ENCODE results near the gene PIAS2. TPM values are rescaled to one million over a fixed set of nuclear protein-coding genes. Genes with fewer than 3 reads are reported as not detected.

Gene PIAS2
- total and polyA plus RNA-seq, 2 experiments from 2014 or later = 30.3 to 54.2 TPM

GRCh38 chr18:46761059-46761769 lies 156.1 kb downstream of the PIAS2 start:
- Histone ChIP-seq H3K27ac (ENCODE audit: low read depth) (no peak overlapping the region), H3K4me1 (ENCODE audit: insufficient read depth) (peaks cover 9% of the 10 kb centered on the region; the same call in 1 of the 2 replicates), H3K4me2 (no peak overlapping the region), H3F3A (replicated peaks; ENCODE audit: low read depth) (peaks cover 10% of the 10 kb centered on the region; the same call in 1 of the 2 replicates), H3K36me3 (ENCODE audit: insufficient read depth) (no peaks in the 10 kb centered on the region), H3K79me2 (replicated peaks; ENCODE audit: insufficient read depth) (no peaks in the 10 kb centered on the region), H2AFZ (no peak overlapping the region), H3K27me3 (ENCODE audit: insufficient read depth) (peaks cover 49% of the 10 kb centered on the region), H4K20me1 (replicated peaks; ENCODE audit: insufficient read depth) (no peaks in the 10 kb centered on the region; the same call in 1 of the 2 replicates), H3K9me2 (ENCODE audit: insufficient read depth) (peaks cover 14% of the 10 kb centered on the region; the same call in 1 of the 2 replicates), H3K4me3 (no peak overlapping the region)
- DNase-seq (ENCODE audit: low spot score) (no peak), ATAC-seq (no peak)
- TF ChIP-seq CREB1 (CRISPR knock-in tag; IDR thresholded peaks at IDR 0.05; ENCODE audit: low read depth) = no peak
- no peak for TF ChIP-seq ZNF331 (CRISPR knock-in tag; IDR thresholded peaks at IDR 0.05; ENCODE audit: low read depth)
- no peak for TF ChIP-seq REST (IDR thresholded peaks at IDR 0.05; ENCODE audit: unreplicated experiment)
- TF ChIP-seq ZNF462 (CRISPR knock-in tag; IDR thresholded peaks at IDR 0.05) = no peak
- Mint-ChIP-seq H3K36me3 (ENCODE audit: low read depth) (no peaks in the 10 kb centered on the region), H3K27ac (no peak overlapping the region), H3K4me1 (peaks cover 13% of the 10 kb centered on the region), H3K9me3 (no peaks in the 10 kb centered on the region), H3K4me3 (no peak overlapping the region), H3K27me3 (ENCODE audit: insufficient read depth, low read depth, poor library complexity) (peaks cover 28% of the 10 kb centered on the region)
